UCSD-AML1 (cell line): ENCODE measurements around the gene UBAC2.

Experiments
- DNase-seq: peaks from one replicate; lab custom pipeline; 2025; ENCODE audit not compliant: unreplicated experiment; lab: John Stamatoyannopoulos, UW

UBAC2 gene

DNA sequence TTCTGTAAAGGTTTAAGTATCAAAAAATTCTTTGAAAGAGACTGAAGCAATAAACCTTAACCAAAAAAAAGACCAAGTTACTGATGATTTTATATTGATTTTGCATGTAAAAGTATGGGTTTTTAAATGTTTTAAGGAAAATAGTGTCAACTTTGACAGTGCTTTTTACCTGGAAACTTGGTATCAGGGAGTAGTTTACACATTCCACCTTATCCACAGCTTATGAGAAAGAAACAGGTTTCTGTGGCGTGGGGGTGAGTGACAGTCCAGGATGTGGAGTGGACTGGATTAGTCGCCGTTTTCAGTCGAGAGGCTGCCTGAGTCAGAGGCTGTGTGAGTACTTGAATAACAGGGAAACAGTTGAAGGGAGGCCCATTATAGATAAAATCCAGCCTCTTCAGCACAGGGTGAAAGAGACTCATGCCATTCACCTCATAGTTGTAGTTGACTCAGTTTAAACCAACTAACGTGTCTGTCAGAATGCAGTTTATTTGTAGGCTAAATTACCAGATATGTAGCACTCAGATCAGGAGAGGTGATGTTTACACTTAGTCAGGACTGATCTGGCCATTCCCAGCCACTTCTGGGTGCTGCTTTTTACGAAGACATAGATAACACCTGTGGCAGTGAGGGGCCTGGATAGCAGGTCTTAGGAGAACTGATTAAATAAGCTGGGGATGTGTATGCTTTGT lies 107.1 kb downstream of the UBAC2 start:
- peak; percentile 47 for DNase-seq

DNA sequence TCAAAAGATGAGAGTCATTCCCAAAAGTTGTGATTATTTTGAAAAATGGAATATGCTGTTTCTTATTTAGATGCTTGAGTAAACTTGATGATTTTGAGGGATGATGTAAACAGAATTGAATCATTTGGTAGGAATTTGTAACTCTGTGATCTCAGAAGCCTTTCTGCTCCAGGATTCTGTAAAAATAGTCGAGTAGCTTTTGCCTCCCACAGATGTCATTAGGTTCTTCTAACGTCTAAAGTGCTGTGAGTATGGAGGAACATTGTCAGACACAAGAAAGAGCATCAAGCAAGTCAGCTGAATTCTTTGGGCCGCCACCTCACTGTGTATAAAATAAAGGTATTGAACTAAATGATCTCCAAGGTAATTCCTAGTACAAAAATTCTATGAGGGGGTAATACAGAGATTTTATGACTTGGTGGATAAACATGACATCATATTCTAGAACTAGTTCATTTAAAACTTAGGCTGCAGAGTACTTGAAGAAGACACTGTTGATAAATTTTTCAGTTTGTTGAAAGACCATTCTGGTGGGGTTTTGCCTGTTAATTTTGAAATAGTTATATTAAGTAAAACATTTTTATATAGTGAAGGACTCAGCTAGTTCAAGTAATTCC lies 107.9 kb downstream of the UBAC2 start:
- no peak for DNase-seq

DNA sequence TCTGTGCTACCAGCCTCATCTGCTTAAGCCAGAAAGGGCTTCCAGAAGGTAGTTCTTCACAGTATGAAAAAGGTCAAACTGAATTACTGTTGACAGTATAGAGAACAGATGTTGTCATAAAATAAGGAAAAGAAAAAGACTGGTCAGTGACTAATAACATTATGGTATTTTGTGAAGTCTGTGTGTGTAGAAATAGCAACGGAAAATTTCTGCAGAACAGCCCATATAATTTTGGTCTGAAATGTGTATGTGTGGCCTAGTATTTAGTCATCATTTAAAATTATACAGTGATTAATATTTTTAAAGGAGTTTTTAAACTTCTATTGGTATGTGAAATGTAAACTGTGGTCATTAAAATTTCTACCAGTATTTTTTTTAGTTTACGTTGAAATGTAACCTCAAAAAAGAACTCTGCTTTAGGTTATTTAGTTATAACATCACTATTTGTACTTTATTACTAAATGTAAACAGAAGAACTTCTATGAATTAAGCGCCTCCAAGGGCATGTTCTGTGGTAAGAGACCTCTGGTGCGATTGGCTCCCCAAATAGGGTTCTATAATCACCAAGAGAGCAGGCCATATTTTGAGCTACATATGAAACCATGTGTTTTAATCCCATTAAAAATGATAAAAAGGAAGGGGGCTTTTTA lies 109.9 kb downstream of the UBAC2 start:
- no peak for DNase-seq

DNA sequence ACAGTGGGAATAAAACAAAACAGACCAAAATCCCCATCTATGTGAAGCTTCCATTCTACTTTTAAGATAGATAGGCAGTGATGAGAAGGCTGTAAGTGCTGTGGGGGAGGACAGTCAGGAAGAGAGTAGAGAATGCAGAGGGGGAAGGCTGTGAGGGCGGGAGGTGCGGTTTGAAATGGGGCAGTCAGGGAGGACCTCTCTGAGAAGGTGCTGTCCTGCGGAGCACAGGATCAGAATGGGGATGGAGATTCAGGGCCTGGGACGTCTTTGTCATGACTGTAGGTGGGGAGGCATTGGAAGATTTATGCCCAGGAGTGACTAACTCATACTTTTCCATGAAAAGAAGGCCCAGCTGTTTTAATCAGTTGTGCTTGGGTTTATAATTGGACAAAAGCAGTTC lies 110.5 kb downstream of the UBAC2 start:
- DNase-seq, result no peak

DNA sequence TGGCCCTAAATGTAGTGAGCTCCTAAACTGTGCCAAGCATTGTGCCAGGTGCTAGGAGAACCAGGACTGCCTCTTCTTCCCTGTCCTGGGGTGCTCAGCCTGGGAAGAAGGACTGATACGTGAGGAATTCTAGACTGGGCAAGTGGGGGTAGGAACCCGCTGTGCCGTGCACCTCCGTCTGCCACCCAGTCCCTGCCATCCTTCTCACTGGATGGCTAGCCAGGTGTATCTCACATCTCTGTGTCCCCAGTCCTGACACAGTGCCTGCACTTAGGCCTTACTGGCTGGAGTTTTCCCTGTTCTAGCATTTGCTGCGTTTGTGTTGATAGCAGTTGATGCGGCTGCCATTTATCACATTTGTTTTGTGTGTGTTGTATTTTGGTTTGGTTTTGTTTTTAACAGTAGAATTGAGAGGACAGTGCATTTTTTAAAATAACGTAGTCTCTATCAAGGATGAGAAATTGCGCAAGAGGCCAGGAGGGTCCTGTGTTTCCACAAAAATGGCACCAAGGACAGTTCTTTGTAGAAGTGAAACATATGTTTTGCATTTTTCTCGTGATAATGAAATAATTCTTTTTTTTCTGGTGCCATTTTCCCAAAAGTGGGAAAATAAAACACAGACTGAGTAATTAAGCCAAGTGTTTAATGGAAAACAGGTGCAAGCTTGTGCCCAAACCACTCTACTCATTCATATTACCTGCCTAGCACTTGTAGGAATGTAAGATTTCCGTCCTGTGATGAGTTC lies 111.3 kb downstream of the UBAC2 start:
- DNase-seq, result no peak

DNA sequence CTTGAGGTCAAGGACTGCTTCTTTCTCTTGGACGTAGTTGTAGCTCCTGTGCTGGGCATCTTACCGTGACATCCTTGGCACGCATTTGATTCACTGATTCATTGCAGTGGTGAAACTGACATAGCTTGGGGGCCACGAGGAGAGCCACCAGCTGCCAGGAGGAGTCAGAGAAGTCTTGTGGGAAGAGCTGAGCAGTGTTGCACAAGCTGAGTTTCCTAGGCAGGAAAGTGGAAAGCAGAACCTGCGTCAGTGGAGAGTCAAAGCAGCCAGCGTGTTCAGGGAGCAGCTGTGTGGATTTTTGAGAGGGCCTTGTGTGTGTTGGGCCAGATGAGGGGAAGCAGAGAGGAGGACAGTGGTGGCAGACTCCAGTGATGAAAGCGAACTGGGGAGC lies 111.8 kb downstream of the UBAC2 start:
- peak; percentile 58 for DNase-seq

DNA sequence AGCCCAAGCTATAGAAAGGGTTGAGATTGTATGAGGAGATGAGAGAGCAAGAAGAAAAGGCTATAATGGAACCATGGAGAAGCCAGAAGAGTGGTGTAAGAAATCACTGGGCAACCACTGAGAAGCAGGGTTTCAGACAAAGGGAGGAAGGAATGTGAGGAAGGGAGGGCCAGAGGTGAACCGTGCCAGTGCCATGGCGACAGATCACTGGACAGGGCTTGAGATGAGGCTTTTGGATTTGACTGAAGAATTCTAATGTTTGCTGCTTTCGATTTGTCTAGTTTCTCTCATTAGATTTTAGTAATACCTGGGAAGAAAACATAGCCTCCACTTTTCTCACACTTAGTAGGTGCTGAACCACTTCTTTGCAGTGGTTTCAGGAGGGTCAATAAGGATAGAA lies 112.8 kb downstream of the UBAC2 start:
- no peak for DNase-seq

DNA sequence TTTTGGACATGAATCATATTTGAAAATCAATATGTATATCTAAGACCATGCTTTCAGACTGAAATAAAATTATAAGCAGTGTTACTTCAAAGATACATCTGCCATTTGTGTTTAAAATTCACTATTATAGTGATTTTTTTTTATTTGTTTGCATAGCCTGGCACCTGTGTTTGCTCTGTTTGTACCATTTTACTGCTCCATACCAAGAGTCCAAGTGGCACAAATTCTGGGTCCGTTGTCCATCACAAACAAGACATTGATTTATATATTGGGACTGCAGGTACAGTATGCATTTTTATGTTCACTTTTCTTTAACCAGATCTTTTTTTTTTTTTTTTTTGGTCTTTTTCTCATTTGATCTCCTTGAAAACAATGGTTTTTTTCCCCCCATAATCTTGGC lies 113.3 kb downstream of the UBAC2 start:
- no peak for DNase-seq

DNA sequence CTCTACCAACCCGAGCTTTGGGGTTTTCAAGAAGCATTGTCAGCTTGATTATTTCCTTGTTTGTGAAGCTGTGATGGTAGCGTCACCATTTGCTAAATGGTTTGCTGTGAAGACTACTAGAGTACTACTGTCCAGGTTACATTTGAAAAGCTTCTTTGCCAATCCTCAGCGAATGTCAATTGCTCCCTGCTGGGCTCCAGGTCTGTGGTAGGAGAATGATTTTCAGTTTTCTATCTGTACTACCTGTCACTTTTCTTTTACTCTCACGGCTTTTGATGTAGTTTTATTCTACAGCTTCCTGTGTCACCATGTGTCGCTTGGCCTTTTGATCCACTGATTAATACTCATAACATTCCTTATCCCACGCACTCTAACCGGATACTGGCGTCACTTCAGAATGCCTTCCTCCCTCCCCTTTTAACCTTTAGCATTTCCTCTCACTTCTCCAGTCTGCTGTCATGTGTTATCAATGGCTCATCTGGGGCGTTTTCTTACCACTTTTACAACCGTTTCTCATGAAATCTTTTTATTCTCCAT lies 114.1 kb downstream of the UBAC2 start:
- no peak for DNase-seq

DNA sequence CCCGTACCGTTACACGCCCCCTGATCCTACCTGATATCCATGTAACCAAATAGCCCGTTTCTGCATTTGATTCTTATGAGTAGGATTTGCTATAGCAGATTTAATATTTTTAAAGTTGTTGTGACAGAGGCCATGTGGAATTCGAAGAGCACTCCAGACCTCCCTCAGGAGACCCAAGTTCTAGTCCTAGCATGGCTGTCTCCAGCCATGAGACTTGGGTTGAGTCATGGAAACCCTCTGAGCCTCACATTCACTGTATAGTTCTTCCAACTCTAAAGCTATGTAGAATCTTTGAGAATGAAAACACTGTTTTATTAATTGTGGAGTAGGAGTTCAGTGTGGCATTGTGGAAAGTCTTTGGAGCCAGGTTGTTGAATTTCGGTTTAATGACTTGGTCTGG lies 114.5 kb downstream of the UBAC2 start:
- no peak for DNase-seq

DNA sequence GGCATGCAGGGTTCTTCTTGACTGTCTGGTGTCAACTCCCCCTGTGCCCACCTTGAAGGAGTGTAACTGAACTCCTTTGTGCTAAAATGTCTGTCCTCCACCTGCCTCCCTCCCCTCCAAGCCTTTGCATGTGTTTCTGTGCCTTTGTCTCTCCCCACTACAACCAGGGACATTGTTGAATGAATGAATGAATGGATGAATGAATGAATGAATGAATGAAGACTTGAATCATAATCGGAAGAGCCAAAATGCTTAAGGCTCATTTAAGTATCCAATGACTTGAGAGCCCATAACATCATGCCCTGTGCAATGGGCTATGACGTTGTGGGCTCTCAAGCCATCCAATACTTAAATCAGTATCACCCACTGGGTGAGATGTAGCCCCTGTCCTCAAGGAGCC lies 115.6 kb downstream of the UBAC2 start:
- DNase-seq, result no peak

DNA sequence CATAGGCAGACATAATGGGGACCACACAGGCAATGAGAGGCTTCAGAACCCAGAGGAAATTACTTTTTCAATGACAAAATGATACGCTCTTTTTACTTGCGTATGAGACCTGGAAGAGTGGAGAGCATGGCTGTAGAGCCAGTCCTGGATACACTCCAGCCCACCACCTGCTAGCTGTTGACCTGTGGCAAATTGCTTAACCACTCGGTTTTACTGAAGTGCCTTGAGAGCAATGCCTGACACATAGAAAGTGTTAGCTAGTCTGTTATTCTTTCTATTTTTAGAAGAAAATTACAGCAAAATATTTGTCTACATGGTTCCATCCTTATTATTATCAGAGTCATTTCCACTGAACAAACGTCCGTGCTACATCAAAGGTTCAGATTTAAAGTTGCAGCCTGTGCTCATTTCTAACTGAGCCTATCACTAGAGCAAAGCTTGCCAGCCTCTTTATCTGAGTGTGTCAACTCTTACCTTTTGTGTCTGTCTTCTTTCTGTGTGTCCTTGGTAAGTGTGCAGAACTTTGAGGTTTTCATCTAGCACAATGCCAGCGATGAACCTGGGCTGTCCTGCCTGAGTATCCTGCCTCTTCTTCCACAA lies 116.1 kb downstream of the UBAC2 start:
- DNase-seq, result no peak

DNA sequence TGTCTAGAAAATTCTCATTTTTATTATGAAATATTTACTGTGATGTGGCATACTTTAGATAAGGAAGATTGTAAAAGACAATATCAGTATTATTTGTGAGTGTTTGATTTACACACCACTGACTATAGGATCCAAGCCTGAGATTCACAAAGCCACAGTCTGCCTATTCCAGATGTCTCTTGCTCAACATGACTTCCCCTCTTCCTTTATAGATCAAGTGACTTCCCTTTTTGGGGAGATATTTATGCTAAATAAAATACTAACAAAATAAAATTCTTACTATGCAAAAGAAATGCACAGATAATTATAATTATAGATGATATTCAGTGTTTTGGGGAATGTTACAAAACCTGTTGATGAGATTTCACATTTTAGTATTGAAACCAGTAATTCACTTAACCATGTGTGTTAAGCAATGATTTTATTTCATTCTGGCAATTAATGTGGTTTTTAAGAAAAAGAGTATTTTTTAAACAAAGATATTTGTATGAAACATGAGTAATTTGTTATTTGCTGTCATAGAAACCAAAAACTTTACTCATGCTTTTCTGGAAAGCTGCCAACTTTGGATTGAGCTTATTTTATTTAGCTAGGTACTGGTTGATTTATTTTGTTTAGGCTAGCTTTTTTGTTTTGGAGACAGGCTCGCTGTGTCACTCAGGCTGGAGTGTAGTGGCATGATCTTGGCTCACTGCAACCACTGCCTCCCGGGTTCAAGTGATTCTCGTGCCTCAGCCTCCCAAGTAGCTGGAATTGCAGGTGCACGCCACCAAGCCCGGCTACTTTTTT lies 120.2 kb downstream of the UBAC2 start:
- no peak for DNase-seq

DNA sequence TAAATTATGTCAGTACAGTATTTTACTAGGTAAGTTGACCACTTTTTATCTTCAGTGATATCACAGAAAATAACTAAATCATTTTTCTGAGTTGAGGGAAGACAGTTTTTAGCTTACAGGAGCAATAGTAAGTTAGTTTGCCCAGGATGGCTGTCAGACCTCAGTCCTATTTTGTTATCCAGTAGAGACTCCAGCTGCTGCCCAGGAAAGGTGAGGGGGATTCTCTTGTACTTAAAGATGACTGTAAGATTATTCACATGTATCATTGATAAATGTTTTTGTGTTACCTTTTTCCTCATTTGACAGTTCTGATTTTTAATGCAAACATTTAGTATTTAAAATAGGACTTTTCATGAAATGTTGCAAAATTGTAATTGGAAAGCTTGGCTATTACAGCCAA lies 121.1 kb downstream of the UBAC2 start:
- no peak for DNase-seq

DNA sequence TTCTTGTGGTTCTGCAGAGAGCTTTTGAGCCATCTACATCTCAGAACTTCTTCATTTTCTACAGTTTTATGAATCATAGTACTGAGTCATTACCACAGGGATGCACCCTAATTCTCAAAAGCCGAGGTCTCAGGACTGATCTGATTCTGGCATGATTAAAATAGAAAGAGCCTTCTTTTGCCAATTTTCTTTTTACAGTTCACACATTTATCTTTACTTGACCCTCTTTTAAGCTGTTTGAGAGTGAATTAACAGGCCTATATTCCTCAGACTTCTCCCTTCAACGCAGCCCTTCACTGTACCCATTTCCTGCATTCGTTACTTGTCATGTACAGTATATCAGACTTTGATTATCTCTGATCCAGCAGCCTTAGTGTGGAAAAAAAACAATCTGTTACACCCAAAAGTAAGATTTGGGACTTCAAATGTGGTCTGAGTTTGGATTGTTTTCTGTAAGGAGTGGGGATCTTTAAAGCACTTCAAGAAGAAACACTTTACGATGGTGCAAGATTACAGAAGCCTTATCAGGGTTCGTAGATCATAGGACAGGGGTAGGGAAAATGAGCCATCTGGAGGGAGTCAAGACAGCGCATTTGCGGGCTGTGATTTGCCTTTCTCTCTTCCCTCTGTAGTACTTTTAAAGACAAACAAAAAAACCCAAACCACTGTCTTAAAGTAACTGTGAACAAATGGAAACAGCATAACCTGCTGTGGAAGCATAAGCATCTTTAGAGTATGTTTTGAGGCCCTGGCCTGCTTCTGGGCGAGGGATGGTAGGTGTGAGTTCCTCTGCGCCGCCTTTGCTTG lies 121.8 kb downstream of the UBAC2 start:
- DNase-seq, result no peak

DNA sequence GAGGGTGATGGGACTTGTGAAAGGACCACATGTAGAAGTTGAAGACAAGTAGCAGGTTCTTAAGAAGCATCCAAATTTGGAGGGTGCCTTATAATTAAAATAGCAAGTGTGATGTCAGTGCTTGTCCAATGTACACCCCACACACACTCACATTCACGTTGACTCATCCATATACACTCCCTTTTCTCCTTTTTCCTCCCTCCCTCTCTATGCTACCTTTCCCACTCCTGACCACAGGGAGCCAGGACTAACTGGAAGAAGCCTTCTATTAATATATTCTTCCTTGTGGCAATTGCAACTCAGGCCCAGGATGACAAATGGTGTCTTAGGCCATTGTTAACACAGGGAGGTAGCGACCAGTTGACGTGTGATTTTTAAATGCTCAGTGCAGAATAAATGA lies 122.8 kb downstream of the UBAC2 start:
- no peak for DNase-seq

DNA sequence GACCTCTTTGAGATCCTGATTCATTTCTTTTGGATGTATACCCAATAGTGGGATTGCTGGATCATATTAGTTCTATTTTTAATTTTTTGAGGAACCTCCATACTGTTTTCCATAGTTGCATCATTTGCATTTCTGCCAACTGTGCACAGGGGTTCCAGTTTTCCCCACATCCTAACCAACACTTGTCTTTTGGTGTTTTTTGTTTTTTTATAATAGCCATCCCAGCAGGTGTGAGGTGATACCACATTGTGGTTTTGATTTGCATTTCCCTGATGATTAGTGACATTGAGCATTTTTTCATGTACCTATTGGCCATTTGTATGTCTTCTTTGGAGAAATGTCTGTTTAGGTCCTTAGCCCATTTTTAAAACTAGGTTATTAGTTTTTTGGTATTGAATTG lies 125.4 kb downstream of the UBAC2 start:
- no peak for DNase-seq

DNA sequence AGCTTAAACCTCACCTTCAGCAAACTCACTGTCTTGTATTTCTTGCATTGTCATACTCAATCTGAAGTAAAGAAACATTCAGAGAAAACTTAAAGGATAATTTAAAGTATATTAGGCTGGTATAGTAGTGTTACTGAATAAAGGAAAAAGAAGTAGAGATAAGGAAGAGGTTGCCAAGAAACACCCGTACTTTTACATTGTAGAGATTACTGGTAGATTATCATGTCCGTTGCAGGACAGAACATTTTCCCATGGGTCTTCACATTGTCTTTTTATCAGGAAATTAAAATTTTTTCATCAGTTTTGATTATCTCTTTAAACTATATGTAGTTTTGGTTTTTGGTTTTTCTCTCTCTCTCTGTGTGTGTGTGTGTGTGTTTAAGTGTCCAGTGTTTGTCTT lies 126.5 kb downstream of the UBAC2 start:
- DNase-seq, result no peak

DNA sequence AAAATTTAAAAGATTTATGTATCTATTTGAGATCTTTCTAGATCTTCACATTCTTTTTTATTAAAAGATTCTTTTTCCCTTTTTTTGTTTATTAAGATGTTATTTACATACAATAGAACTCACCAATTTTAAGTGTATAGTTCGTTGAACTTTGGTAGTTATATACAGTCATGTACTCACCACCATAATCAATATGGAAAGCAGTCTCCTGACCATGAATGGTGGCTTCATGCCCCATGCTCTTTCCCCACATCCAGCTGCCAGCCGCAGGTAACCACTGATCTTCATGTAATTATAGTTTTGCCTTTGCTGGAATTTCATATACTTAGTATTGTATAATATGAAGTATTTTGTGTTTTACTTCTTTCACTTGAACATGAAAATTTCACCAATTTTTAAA lies 127.1 kb downstream of the UBAC2 start:
- DNase-seq, result no peak

DNA sequence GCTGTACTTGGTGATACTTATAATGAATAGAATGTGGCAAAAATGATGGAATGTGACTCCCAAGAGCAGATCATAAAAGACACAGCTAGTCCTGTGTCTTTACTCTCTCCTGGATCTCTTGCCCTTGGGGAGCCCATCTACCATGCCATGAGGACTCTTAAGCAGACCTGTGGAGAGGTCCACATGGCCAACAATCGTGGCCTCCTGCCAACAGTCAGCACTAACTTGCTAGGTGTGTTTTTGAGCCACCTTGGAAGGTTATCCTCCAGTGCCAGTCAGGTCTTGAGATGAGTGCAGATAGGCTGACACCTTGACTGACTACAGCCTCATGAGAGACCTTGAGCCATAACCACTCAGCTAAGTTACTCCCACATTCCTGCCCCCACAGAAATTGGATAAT lies 128.8 kb downstream of the UBAC2 start:
- no peak for DNase-seq
